Neural progenitor cell (in vitro differentiated cells): Measurements from ENCODE around the gene HOOK2.

Experiments
- CTCF ChIP-seq: fragments of 200-600 bp; sonication (generic); IDR thresholded peaks from 2 replicates; pipeline ENCODE4 v1.5.1; 2017; ENCODE audit warnings: antibody characterized with exemption, mild to moderate bottlenecking
- EZH2 ChIP-seq: fragments of 200-600 bp; sonication (generic); IDR thresholded peaks from 2 replicates; pipeline ENCODE4 v1.6.1; 2017; ENCODE audit warnings: antibody characterized with exemption, mild to moderate bottlenecking, moderate library complexity
- EZH2phosphoT487 ChIP-seq: fragments of 200-600 bp; sonication (generic); IDR thresholded peaks from 2 replicates; pipeline ENCODE4 v1.6.1; 2017; ENCODE audit warnings: antibody characterized with exemption

GRCh38 chr19:12721656-12722565 lies 53.4 kb downstream of the HOOK2 start:
- TF ChIP-seq CTCF (no peak), EZH2 (no peak), EZH2phosphoT487 (no peak)
